GM15510 (cell line): Measurements from ENCODE around the gene KLC1.

Experiments
- POLR2A ChIP-seq: IDR thresholded peaks from 3 replicates; pipeline ENCODE4 v1.6.1; 2011; ENCODE audit warnings: borderline replicate concordance; ENCODE audit not compliant: insufficient read length; ENCODE audit errors: extremely low read depth

Gene KLC1

GRCh38 chr14:103725001-103725682 is 96.1 kb downstream of the KLC1 start:
- no peak for TF ChIP-seq POLR2A

- TF ChIP-seq POLR2A = no peak
Observed at GRCh38 chr14:103725739-103726395, 96.9 kb downstream of the KLC1 start.

DNA sequence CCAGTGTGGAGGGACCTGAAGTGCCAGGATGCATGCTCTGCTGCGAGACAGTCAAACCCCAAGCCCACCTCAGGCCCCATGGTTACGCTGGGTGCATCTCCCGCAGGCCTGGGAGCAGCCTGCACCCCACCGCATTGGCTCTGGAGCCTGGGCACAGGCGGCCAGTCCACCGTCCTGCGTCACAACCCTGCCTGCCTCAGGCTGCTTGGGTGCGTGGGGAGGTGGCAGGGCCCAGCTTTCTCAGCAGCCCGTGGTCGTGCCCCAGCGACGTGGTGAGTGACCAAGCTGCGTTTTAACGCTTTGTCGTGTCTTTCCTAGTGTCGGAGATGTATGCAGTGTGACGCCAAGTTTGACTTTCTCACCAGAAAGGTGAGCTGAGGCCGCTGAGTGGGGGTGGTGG is 97.5 kb downstream of the KLC1 start:
- TF ChIP-seq POLR2A = no peak

DNA sequence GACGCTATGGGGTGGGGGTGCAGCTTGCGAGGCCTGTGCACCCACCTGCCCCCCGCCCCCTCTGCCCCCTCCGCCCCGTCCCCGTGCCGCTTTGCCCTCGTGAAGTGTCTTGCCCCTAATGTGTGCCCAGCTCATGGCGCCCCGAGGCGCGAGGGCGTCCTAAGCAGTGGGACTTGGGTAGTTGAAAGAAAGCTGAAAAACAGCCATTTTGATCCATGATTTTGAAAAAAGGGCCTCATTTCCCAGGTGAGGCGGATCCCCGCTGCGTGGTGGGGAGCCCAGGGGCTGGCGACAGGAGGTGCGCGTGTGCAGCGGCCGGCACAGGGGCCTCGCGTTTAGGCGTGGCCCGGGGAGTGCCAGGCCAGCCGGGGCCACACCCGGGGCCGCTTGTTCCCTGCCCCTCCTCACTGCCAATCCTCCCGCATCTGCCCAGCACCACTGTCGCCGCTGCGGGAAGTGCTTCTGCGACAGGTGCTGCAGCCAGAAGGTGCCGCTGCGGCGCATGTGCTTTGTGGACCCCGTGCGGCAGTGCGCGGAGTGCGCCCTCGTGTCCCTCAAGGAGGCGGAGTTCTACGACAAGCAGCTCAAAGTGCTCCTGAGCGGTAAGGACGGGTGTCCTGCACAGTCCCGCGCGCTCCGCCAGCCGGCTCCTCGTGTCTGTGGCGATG is 98.4 kb downstream of the KLC1 start:
- no peak for TF ChIP-seq POLR2A

GRCh38 chr14:103728141-103728540 is 99.1 kb downstream of the KLC1 start:
- no peak for TF ChIP-seq POLR2A

- TF ChIP-seq POLR2A = no peak
Observed at GRCh38 chr14:103728721-103729120, 99.7 kb downstream of the KLC1 start.

- no peak for TF ChIP-seq POLR2A
Observed at GRCh38 chr14:103729496-103730448, 100.8 kb downstream of the KLC1 start.

DNA sequence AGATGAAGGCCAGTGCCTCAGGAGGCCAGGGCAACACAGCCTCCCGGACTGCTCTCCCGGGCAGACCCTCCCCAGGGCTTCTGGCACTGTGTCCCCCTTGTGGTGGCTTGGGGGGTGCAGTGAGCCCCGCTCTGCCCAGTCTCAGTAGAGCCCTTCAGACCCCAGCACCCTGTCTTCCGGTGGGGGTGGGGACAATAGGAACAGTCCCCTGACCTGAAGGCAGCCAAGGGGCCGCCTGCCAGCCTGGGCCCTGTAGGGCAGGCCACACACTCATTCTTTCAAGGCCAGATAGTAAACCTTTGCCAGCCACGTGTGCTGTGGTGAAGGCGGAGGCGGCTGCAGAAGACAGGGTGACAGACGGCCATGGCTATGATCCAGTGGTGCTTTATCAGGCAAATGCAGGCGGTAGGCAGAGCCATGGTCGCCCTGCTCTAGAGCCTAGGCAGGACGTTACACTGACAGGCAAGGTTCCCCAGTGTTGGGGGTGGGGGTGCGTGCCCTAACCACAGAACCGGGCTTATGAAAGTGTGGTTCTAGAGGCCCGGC is 101.6 kb downstream of the KLC1 start:
- no peak for TF ChIP-seq POLR2A

DNA sequence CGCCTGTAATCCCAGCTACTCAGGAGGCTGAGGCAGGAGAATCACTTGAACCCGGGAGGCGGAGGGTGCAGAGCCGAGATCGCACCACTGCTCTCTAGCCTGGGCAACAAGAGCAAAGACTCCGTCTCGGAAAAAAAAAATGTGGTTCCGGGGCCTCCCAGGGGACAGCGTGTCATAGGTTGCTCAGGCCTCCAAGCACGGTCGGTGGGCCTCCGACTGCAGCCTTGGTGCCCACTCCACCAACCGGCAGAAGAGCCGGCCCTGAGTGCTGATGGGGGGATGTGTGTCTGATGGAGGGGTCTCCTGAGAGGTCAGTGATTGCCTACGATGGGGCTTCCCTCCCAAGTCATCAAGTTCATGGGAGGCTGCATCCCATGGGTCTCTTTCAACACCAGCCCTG is 102.5 kb downstream of the KLC1 start:
- TF ChIP-seq POLR2A = no peak

DNA sequence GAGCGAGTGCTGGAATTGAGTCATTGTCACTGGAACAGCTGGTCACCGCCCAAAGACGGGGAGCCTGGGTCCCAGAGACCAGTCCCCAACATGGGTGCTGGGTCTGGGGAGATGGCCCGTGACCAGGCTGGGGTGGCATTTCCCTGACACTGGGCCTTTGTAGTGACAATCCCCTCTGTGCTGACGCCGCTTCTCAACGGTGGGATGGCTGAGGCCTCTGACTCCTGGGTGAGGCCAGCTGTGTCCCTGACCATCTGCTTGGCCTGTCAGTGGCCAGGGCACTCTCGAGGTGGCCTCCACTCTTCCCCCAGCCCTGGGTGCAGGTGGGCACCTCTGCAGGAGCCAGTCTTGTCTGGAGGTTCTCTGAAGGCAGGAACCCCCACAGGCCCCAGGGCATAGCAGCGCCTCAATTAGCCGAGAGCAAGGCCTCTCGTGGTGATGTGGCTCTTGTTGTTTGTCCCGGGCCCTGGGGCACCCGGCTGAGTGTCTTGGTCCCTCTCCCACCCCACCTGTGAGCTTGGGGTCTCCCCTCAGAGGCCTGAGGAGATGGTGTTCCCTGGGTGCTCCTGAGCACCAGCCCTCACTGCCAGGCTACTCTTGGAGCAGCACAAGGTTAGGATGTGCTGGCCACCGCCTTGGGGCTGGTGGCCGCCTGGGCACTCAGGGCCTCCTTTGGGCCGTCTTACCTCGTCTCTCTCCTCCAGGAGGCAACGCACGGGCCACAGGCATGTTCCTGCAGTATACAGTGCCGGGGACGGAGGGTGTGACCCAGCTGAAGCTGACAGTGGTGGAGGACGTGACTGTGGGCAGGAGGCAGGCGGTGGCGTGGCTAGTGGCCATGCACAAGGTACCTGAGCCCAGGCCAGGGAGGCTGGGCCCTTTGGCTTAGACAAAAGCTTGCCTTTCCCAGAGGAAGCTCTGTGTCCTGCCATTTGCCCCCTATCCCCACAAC is 103.2 kb downstream of the KLC1 start:
- no peak for TF ChIP-seq POLR2A

- no peak for TF ChIP-seq POLR2A
Observed at GRCh38 chr14:103732868-103733620, 104.0 kb downstream of the KLC1 start.

- no peak for TF ChIP-seq POLR2A
Observed at GRCh38 chr14:103733651-103734050, 104.6 kb downstream of the KLC1 start.
